COLO668 (cell line): ENCODE measurements around the gene UNC5C.
A peak's percentile ranks its signal among the peaks of the same experiment; 100 is the strongest.

Experiments
- DNase-seq: peaks from one replicate; lab custom pipeline; 2025; ENCODE audit not compliant: unreplicated experiment; lab: John Stamatoyannopoulos, UW

UNC5C gene

GRCh38 chr4:95548738-95549245, at the start of gene UNC5C:
Gene UNC5C (minus strand): TSS chr4:95548973.
- DNase-seq: peak; percentile 5

GRCh38 chr4:95596676-95597075, 47.9 kb upstream of the UNC5C start:
- no peak for DNase-seq

DNA sequence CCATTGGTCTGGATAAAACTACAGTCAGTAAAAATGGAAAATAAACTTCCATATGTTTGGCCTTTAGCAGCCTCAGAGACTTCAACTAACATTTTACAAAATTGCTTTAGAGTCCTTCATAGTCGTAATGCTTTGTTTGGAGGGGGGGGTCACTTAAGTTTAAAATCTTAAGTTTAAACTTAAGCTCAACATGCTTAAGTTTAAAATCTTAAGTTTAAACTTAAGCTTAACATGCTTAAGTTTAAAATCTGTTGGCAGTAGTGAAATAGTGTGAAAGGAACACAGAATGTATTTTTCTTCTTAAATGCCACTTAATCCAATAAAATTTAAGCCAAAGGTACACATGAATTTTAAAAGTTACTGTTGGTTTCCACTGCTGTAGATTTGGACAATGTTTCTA, 45.9 kb upstream of the UNC5C start:
- DNase-seq: no peak

- DNase-seq: no peak
Observed at GRCh38 chr4:95594013-95594412, 45.2 kb upstream of the UNC5C start.

DNA sequence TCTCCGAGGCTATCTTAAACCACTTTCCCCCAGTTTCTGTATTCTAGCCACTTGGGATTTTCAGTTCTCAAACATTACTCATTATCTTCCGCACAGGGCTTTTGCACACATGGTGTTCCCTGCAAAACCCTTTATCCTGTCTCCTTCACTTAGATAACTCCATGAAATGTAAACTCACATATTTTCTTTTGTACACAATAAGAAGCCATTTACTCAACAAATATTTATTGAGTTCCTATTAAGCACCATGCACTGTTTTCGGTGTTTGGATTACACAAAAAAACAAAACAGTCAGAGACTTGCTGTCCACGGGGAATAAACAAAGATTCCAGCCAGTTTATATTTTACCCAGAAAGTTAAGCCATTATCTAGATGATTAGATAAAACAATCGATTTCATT, 42.5 kb upstream of the UNC5C start:
- no peak for DNase-seq

- no peak for DNase-seq
Observed at GRCh38 chr4:95590615-95591014, 41.8 kb upstream of the UNC5C start.

GRCh38 chr4:95585016-95585695, 36.4 kb upstream of the UNC5C start:
- no peak for DNase-seq

DNA sequence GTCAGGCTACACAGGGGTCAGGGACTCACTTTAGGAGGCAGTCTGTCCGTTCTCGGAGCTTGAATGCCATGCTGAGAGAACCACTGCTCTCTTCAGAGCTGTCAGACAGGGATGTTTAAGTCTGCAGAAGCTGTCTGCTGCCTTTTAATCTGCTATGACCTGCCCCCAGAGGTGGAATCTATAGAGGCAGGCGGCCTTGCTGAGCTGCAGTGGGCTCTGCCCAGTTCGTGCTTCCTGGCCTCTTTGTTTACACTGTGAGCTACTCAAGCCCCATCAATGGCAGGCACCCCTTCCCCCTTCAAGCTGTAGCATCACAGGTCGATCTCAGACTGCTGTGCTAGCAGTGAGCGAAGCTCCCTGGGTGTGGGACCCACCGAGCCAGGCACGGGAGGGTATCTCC, 31.5 kb upstream of the UNC5C start:
- no peak for DNase-seq

DNA sequence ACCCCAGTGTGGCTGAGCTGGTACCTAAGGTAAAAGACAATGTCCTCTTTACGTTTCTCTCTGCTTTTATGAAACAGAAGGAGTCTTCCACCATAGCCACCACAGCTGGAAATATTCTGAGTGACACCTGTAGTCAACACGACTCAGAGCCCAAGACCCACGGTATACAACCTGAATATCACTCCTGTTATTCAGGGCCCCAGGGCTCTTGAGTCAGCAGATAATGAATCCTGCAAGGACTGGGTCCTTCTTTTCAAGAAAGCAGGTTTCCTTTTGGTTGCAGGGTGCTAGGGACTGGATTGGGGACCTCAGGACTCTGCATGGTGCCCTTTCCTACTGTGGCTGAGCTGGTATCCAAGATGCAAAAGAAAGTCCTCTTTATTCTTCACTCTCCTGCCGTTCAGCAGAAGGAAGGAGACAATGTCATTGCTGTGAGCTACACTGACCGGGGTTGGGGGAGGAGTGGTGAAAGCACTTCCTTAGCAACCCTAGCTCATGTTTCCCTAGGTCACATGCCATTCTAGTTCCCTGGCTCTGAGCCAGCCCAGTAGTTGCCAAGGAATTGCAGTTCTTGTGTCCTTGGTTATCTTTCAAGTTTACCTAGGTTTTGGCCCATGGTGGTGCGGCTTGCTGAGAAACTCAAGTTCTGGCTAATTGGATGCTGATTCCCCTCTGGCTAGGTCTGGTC, 23.7 kb upstream of the UNC5C start:
- no peak for DNase-seq

- no peak for DNase-seq
Observed at GRCh38 chr4:95571577-95571976, 22.8 kb upstream of the UNC5C start.

DNA sequence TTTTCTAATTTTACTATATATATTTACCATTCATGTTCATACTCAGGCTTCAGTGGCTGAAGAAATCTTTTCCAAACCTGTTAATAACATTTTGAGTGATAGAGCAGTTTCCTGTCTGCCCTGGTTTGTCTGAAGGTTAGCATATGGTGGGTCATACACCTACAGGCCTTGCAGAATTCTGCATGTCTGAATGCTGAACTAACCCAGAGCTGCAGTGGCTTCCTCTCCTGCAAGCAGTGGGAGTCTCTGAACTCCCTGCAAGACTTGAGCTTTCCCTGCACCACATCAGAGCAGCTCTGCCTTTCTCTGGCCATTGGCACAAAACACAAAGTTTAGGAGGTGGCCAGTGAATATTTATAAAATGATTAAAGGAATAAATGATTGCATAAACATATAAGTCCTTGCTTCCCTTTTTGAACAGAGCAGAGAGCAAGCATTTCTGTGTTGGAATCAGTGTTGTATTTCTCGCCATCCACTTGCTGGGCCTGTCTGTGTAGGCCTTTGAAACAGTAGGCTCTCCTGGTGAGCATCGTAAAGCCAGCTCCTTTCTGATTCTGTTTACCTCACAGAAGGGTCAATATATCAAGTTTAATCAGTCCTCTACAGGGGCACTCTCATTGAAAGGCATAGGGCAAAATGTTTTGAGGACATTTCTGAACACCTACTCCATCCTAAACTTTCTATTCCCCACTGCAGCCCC, 15.0 kb upstream of the UNC5C start:
- DNase-seq: no peak

DNA sequence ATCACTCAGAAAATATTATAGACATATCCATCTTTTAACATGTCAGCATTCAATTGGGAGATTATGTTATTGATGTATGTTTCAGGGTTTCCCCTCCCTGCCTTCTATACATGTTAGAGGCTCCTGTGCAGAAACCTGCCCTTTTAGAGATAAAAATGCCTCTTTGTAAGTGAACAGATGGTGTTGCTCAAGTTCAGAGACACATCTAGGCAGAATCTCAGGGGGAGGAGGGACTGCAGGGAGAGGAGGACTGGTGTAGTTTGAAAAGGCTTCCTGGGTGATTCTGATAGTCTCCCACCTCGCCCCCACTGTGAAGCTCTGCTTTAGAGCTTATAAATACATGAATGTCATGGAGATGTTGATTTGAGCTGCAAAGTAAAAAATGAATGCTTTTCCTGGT, 12.0 kb upstream of the UNC5C start:
- no peak for DNase-seq

GRCh38 chr4:95556207-95556859, 7.6 kb upstream of the UNC5C start:
- no peak for DNase-seq

GRCh38 chr4:95552942-95553550, 4.3 kb upstream of the UNC5C start:
- no peak for DNase-seq

DNA sequence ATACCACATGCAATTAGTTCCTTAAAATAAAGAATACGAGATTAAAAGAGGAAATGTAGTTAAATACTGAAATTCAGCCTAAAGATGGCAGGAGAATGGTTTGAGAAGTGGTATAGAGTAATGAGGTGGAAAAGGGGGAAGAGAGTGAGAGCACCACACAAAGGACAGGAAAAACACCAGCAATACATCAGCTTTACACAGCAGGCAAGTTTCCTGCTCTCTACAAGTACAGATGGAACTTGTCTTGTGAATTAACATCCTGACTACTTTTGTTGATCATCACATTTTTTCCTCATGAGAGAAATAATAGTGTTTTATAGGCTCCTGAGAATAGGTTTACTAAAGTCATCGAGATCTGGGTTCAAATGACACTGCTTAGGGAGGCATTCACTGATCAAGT, 2.9 kb upstream of the UNC5C start:
- DNase-seq: no peak

DNA sequence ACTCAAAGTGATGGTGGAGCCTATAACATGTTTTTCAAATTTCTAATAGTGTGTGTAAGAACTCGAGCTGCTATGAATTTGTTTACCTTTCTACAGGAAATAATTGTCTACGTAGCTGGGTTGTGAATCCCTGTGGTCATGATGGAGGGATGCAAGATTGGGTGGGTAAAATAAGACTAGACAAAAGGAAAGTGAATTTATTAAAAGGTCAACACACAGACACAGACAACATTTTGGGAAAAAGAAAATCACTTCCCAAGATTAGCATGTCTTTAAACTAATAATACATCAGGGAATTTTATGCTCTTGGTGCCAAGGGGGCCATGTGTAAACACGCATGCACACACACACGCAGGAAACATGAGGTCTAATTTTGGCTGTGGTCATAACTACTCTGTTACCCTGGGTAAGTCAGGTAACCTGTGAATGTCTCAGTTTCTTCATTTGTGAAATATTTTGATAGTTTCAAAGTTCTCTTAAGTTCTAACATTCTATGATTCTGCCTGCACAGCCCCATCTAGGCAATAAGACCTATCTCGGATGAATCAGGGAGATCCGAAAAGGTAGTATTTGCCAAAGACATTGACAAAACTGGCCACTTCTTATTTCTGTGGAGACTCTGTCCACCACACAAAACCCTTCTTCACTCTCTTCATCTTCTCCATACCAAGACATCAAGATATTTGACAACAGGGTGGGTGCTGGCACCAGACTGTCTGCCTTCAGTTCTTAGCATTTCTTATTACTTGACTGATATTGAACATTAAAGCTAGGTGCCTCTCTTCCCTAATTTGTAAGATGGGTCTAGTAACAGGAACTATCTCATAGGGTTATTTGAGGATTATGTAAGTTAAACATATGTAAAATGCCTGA, 1.6 kb upstream of the UNC5C start:
- no peak for DNase-seq

DNA sequence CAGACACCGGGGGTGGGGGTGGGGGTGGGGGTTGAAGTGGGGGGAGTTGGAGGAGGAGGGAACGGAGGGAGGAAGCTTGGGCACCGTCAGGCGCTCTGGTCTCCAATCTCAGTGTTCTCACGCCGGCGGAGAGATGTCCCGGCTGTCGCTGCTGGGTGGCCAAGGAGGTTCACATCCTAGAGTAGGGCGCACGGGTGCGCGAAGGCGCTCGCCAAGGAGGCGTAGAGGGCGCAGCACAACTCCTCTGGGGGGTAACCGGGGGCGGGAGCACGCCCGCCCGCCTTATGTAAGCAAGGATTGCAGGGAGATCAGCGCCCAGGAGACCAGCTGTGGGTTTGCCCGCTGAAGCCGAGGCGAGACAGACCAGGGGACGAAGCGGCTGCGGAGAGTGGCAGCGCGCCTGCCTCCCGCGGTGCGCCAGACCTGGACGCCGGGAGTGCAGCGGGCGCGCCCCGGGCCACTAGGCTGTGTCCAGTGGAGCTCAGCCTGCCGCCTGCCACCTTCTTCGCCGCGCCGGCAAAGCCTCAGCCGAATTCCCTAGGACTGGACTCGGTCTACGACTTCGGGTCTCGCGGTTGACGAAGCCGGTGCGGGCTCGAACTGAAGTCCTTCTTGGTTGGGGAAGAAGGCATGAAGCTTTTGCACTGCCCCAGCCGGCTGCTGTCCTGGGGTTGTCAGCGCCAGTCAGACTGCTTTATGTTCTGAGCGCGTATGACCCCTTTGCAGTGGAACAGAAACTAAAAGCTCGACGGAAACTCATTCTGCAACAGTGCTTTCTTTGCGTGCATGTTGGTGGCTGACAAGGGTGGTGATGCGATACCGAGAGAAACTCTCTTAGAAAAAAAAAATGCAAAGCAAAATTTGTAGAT, 707 bp upstream of the UNC5C start:
- DNase-seq: peak; percentile 18

DNA sequence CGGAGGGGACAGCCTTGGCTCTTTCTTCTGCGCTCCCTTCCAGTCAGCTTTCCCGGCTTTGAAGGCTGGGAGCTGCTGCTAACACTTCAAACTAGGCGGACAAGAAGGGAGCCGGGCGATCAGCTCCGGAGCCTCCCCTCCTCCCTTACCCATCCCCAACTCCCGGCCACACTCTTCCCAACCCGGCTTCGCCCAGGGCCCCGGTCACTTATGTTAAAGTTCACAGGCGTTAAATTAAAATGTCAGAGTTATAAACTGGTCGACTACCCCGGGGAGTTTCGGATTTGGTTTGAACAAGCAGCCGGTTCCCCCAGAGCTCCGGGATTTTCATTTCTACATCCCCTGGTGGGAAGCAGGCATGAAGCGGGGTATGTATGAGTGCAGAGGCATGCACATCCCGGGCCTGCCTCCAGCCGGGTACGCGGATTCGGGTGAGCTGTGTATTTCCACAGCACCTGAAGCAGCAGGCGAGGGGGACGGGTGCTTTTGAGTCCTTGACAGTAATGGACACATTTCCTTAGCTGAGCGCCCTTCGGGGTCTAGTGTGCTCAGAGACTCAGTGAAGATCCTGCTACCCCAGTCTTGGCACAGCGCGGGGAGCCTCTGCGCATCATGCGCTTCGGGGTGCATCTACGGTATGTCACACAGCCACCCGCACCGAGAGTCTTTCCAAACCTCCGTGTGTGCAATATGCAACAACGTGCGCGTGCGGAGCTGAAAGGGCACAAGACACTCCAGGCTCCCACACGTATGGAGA, 880 bp downstream of the UNC5C start:
- no peak for DNase-seq
